ENCODE data around the gene SLC12A1.
A peak's percentile ranks its signal among the peaks of the same experiment; 100 is the strongest.
"Not testable (repeated sequence)": the region's sequence is repeated elsewhere in the genome, so short reads cannot be mapped to it uniquely, and the experiment has no call there.

SLC12A1 gene

DNA sequence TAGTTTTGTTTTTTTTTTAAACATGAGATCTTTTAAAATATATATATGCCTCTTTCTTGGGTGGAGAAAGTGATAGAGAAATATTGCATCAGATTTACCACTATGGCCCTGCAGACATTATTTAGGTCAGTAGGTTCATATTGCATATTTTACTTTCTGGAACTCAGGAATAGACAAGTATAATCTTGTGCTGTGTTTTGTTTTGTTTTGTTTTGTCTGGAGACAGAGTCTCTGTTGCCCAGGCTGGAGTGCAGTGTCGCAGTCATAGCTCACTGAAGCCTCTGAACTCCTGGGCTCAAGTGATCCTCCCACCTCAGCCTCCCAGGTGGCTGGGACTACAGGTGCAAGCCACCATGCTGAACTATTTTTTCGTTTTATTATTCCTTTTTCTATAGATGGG is 103.6 kb downstream of the SLC12A1 start:
- no peak for DNase-seq (ENCODE audit: low spot score)

DNA sequence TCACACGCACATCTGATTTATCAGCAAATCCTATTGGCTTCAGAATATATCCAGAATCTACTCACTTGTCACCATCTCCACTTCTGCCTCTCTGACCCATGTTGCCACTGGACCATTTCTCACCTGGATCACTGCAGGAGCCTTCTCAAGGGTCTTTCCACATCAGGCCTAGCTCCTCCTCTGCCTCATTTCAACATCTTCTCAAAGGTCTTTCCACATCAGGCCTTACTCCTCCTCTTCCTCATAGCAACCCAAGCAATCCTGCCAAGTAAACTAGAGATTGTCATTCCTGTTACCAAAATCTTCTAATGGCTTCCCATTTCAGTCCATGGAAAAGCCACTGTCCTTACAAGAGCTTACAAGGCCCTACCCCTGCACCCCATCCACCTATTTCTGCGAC is 107.1 kb downstream of the SLC12A1 start:
- DNase-seq (ENCODE audit: low spot score), result no peak

DNA sequence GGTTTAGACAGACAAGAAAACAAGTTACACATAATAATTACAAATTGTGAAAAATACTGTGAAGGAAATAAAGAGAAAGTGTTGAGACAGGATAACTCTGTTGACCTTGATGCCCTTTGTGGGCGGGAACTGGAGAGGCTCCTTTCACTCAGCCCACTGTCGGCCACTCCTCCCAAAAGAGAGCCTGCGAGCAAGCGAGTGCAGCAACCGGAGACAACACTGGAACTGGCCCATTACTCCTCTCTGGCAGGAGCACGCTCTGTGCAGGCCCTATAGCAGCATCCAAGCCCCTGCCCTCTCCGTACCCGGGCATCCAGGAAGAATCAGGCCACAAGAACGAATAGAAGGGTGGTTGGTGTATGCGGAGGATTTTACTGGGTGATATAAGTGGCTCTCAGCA is 108.9 kb downstream of the SLC12A1 start:
- DNase-seq (ENCODE audit: low spot score), result no peak

DNA sequence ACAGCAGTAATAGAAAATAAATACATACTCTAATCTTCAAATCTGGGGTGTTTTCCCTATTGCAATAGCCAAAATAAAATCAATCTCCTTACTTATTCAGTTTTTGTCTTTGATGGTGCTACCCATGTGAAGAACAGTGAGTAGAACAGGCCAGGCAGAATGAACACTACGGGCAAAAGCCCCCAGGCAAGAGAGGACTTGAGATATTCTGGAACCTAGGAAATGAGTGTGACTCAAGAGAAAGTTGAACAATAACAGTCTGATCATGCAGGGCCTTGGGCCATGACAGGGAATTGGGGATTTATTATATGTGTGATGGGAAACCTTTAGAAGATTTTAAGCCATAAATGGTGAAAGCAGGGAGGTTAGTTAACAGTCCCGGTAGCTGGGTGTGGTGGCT is 111.1 kb downstream of the SLC12A1 start:
- no peak for DNase-seq (ENCODE audit: low spot score)

DNA sequence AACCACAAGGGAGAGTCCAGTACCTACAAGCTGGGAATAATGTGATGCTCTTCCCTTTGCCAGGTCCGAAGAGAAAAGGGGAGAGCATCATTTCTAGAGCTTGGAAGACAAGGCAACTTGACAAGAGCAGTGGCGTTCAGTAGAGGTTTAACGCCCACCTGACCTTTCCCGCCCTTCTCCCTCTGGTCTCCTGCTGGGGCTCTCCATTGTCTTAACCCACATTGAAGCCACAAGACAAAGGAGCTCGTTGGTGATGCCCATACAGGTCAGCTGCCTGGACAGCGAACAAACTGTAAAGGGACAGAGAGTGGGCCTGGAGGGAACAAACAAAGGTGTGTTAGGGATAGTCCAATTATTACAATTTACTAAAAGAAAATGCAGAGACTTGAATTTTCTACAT is 112.0 kb downstream of the SLC12A1 start:
- DNase-seq (ENCODE audit: low spot score), result no peak

DNA sequence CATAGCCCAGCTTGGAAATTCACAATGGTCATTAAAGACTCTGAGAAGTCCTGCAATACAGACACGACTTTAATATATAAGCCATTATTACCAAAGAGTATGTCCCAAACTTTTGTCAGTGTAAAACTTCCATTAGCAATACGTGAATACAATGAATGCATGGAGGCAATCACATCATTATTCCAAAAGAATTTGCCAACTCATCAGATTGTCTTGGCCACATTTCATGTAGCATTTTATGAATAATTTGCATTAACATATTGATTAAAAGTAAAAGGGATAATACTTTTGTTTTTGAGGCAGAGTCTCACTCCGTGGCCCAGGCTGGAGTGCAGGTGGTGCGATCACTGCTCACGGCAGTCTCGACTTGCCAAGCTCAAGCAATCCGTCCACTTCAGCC is 117.2 kb downstream of the SLC12A1 start:
- DNase-seq (ENCODE audit: low spot score), result no peak

DNA sequence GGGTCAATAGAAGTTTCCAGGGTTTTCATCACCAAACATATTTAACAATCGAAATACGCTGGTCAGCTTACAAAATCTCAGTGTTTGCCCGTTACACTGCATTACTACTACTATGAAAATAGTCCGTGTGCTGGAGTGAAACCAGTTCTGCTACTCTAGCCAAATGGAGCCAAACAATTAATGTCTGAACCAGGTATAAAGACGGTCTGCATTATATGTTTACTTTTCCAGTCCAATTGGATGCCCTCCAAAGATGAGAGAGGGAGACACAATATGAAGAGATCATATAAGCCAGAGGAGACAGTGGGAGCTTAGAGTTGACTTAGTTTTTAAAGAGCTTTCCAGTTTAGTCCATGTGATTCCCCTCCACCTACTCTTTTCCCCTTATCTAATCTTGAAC is 118.8 kb downstream of the SLC12A1 start:
- DNase-seq (ENCODE audit: low spot score), result no peak

DNA sequence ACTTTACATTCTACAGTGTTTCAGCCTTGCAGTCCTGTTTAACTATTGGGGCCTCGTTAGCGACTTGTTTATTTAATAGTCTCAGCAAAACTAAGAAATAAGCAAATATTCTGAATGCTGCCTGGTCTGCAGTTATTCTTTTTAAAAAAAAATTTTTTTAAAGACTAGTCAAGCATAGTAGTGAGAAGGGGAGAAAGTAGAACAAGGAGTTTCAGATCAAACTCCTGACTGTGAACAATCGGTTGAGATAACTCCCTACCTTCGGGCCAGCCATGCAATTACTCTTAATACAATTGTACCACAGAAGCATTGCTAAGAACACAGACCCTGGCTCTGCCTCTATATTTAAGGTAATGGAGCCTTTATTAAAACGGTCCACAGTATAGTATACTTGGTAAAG is 119.3 kb downstream of the SLC12A1 start:
- no peak for DNase-seq (ENCODE audit: low spot score)

DNA sequence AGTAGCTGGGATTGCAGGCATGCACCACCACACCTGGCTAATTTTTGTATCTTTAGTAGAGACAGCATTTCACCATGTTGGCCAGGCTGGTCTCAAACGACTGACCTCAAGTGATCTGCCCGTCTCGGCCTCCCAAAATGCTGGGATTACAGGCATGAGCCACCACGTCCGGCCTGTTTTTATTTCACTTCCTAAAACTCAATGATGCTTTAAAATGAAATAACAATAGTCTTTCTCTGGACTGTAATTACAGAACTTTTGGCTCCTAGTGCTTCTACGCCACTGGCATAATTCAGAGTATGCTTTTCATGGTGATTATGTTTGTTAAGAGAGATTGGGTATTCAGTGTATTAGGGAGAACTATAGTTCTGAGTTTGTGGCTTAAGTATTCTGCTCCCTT is 120.1 kb downstream of the SLC12A1 start:
- DNase-seq (ENCODE audit: low spot score), result not testable (repeated sequence)

DNA sequence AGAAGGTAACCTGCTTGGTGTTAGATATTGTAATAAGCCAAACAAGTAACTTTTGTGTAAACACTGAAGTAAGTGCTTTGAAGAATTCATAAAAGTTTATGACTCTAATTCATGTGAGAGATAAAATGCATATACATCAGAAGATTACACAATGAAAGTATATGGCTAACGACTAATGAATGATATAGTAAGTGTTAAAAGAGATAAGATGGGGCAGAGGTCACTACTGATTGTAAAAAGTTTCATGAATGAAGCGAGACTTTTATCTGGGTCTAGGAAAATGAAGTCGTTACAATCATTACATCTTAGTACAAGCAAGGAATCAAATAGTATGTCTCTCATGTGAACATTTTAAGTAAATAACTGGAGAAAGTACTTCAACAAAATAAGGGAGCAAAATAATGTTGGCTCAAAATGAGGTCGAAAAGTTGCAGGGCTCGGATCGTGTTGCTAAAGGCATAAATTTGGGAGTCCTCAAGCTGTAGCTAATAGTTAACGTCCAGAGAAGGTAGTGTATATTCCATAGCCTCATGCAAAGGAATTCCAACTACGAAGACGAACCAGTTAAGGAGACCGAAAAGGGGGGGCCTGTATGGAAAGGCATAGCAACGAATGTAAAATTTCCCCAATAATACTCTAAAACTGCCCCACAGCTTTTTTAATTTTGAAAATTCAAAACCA is 124.1 kb downstream of the SLC12A1 start:
- no peak for DNase-seq (ENCODE audit: low spot score)

DNA sequence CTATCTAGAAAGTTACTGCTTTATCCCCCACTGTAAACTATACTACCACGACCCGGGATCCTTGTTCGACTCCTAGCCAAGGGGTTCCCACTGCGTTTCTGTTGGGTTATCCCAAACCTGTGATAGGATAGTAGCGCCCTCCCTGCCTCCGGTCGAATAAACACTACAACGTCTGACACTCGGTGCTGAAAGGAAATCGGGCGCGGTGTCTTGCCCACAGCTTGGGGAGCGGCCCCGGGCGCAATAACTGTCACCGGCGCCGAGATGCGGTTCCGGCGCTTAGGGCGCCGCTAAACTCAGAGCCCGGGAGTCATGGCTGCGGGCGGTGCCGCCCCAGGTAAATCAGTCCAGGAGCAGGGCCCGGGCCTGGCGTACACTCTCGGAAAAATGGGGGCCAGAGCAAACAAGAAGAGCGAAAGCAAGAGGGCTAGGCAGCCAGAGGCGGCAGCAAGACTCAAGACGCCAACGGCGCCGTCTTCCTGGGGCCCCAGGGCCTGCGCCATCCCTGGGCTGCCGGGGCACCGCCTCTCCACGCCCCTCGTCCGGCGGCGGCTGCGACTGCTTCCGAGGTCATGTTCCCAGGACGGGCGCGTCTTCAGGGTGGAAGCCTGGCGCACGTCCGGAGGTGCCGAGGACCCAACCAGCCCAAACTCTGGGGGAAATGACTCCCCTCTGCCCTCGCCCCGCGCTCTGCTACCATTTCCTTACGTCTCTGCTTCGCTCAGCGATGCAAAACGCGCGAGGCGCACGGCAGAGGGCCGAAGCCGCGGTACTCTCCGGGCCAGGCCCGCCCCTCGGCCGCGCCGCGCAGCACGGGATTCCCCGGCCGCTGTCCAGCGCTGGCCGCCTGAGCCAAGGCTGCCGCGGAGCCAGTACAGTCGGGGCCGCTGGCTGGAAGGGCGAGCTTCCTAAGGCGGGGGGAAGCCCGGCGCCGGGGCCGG is 125.0 kb downstream of the SLC12A1 start, which contains the start of gene DUT:
DUT (plus strand) TSS at position 575 of the 941 bp plus-strand sequence; CDS start at position 662, 87 bp downstream.
- peak; percentile 39 for DNase-seq (ENCODE audit: low spot score)

DNA sequence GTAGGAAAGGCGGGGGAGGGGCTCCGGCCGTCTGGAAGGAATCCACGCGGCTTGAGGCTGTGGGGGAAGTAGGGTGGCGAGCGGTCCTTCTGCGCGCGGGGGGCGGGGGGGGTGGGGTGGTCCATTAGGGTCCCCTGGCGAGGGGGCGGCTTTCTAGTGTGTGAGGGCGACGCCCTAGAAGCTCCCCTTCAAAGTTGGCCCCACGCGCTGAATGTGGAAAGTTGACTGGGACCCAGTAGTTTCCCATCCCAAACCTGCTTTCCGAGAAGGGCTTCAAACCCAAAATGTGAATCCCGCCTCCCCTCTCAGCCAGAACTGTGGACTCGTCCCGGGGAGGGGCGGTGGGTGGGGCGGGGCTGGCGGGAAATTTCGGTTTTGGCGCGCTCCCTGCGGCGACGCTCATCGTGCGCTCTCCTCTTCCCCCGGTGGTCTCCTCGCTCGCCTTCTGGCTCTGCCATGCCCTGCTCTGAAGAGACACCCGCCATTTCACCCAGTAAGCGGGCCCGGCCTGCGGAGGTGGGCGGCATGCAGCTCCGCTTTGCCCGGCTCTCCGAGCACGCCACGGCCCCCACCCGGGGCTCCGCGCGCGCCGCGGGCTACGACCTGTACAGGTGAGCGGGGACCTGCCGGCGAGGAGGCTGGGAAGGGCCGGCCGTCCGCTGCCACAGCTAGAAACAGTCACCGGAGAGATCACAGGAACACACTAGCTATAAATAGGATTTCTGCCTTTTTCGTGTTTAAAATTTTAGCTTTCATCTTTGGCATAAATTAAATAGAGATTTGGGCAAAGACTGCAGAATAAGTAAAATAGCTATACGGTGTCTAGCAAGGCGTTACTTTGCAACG is 125.9 kb downstream of the SLC12A1 start:
- peak; percentile 42 for DNase-seq (ENCODE audit: low spot score)

DNA sequence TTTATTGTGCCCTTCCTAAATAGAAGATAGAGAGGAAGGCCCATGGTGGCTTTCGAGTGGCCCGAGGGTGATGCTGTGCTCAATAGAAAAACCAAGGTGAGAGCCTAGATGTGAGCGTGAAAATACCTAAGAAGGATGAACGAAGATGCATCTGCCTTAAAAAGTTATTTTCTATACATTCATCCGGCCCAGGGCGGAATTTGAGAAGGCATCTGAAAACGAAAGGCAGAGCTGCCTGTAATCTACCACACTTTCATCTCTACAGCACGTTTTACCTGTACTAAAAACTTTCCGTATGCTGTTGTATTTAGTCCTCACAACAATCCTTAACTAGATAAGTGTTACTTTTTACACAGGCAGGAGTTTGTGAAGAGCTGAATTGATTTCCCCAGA is 126.5 kb downstream of the SLC12A1 start:
- DNase-seq (ENCODE audit: low spot score), result no peak

DNA sequence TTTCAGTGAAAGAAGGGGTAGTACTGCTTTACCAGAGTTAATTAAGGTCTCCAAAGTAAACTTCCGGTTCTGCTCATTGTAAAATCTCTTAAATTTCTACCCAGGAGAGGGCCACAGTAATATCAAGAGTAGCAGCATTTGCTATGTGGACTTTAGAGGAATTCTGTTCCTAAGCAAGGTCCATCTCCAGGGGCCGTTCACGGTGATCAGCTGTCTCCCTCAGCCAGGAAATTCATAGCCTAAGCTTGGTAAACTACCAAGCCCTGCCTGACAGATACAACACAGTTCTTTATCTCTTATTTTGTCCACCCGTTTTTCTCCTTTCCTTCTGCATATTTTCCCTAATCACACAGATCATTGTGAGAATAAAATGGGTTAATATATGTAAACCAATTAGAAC is 127.4 kb downstream of the SLC12A1 start:
- DNase-seq (ENCODE audit: low spot score), result no peak

DNA sequence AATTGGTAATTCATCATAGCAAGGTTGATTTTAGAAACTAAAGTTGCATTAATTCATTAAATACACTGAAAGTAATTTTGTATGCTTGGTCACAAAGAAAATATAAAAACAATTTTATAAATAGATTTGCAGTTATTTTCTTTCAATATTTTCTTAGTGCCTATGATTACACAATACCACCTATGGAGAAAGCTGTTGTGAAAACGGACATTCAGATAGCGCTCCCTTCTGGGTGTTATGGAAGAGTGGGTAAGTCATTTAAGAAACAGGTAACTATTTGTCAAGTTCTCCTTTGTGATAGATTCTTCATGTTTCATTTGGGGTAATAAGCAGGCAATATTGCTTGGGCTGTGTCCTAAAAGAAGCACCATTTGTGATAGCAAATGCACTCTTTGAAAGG is 128.2 kb downstream of the SLC12A1 start:
- DNase-seq (ENCODE audit: low spot score), result no peak

DNA sequence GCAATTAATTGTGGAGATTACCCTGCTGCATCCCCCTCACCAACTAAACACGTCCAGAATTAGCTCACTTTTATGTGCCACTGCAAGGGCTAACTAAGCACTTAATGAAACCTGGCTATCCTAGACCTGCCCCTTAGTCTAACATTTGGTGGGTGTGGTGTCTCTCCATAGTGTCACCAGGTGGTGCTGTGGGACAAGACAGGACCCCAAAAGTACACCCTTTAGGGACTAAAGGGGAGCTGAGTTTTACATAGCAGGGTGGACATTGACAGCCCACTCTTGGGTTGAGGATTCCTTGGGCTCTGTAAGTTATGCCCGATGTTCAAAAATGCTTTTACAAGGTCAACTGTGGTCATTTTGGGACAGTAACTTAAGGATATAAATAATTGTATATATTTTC is 130.8 kb downstream of the SLC12A1 start:
- DNase-seq (ENCODE audit: low spot score), result no peak

DNA sequence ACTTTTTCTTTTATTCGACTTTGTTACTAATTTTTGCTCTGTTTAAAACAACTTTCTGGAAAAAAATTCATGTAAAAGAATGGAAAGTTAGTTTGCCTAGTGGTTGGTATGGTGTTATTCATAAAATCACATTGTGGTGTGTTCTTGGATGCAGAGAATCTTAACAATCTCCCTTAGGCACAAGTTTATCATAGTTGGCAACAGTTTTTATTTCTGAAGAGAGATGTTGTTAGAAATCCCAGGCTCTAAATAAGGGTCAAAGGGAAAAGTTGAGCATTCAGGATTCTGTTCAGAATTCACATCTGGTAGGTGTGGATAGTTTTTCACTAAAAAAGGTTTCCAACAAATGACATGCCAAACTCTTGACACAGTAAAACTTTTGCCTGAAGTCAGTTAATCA is 131.5 kb downstream of the SLC12A1 start:
- no peak for DNase-seq (ENCODE audit: low spot score)

DNA sequence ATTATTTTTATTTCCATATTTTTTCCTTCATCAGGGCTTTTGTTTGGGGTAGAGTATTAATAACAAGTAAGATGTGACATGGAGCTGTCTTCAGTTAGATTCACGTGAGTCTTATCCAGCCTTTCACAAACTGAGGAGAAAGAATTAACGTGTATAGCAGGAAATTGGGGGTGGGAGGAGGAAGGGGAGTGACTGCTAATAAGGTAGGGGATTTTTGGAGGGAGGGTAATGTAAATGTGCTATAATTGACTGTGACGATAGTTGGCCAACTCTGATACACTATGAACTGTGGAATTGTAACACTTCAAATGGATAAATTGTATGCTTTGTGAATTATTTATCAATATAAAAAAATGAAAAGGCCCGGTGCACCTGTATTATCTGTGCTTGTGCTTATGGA is 134.0 kb downstream of the SLC12A1 start:
- DNase-seq (ENCODE audit: low spot score), result no peak

DNA sequence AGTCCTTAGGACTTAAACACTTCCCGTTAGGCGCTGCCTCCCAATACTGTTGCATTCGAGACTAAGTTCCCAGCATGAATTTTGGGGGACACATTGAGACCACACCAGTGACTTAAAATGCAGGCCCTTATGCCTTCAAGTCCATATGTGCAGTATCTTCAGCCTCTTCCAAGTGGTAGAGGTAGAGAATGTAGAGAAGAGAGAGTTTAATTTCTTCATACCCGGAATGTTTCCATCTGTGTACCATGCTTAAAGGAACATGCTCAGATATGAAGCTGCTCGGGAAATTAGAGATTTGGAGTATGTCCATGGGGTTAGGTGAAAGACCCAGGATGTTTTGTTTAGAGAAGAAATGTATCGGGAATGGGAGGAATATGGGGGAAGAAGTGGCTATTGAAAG is 137.8 kb downstream of the SLC12A1 start:
- no peak for DNase-seq (ENCODE audit: low spot score)

DNA sequence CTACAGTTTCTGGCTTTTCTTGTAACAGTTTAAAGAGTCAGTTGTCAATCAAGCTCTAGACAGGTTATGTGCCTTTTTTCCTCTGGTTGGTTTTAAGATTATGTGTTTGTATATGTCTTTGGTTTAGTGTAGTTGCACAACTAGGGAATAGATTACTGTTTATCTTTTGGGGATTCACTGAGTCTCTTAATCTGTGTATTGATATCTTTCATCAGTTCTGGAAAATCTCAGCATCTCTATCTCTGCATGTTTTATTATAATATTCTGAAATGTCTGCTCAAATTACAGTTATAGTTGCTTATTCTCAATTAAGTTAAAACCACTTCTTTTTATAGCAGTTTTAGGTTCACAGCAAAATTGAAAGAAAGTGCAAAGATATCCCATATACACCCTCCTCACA is 139.4 kb downstream of the SLC12A1 start:
- no peak for DNase-seq (ENCODE audit: low spot score)

DNA sequence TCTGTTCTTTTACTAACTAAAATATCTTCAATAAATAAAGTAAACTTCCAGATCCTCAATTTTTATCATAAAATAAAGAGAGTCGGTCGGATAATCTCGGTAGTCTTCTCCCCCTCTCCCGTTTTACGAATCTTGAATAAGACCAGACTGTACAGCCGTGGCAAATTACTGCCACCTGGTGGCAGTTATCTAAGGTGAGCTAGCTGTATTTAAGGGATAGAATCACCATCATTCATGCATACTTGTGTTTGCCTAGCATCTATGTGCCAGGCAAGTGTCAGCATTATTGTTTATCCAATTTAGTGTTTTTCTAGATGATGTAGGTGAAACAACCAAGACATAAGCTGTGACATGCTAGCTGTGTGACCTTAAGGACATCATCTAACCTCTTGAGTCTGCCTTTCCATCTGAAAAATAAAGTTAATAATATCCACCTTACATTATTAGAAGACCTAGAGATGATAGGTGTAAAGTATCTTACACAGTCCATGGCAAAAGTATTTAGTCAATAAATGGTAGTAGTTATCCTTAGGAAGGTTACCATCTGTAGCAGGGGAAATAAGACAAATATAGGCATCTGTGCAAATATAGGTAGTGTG is 146.5 kb downstream of the SLC12A1 start:
- no peak for DNase-seq (ENCODE audit: low spot score)

Data from HuH-7.5 (cell line).